ENCODE results near the gene RNU6-9.

The RNU6-9 gene

GRCh38 chr19:872266-872951, 20.9 kb upstream of the RNU6-9 start (continued):
- TF ChIP-seq IKZF3 (tag by site-specific recombination; IDR thresholded peaks at IDR 0.05) (no peak), ZNF654 (tag by site-specific recombination; IDR thresholded peaks at IDR 0.05; ENCODE audit: low read depth) (no peak), REPIN1 (tag by site-specific recombination; IDR thresholded peaks at IDR 0.05; ENCODE audit: low read depth) (no peak), ZNF416 (tag by site-specific recombination; IDR thresholded peaks at IDR 0.05) (no peak), ZNF561 (tag by site-specific recombination; IDR thresholded peaks at IDR 0.05; ENCODE audit: borderline replicate concordance) (no peak), ZSCAN18 (tag by site-specific recombination; IDR thresholded peaks at IDR 0.05) (no peak), KLF16 (tag by site-specific recombination; IDR thresholded peaks at IDR 0.05) (no peak), SP2 (tag by site-specific recombination; IDR thresholded peaks at IDR 0.05) (peak; percentile 55), GLI2 (tag by site-specific recombination; IDR thresholded peaks at IDR 0.05; ENCODE audit: borderline replicate concordance, low read depth) (no peak), ZNF211 (tag by site-specific recombination; IDR thresholded peaks at IDR 0.05; ENCODE audit: low read depth) (no peak), GFI1B (tag by site-specific recombination; IDR thresholded peaks at IDR 0.05) (no peak), ZBTB49 (tag by site-specific recombination; IDR thresholded peaks at IDR 0.05; ENCODE audit: low read depth) (no peak), KLF7 (tag by site-specific recombination; IDR thresholded peaks at IDR 0.05; ENCODE audit: borderline replicate concordance) (0 out of 2 replicates have a peak, but pooled peaks have one; percentile 19), WT1 (tag by site-specific recombination; IDR thresholded peaks at IDR 0.05) (no peak), ZNF585B (tag by site-specific recombination; IDR thresholded peaks at IDR 0.05) (no peak), KLF8 (tag by site-specific recombination; IDR thresholded peaks at IDR 0.05) (peak; percentile 41; the same call in 1 of the 2 replicates), EGR2 (tag by site-specific recombination; IDR thresholded peaks at IDR 0.05; ENCODE audit: low read depth) (0 out of 2 replicates have a peak, but pooled peaks have one; percentile 34), ZNF366 (tag by site-specific recombination; conservative IDR thresholded peaks at IDR 0.05) (no peak), ZFHX2 (tag by site-specific recombination; conservative IDR thresholded peaks at IDR 0.05) (no peak), KLF9 (tag by site-specific recombination; IDR thresholded peaks at IDR 0.05; ENCODE audit: low read depth) (peak; percentile 72), KLF17 (tag by site-specific recombination; IDR thresholded peaks at IDR 0.05) (0 out of 2 replicates have a peak, but pooled peaks have one; percentile 23), ZNF560 (tag by site-specific recombination; IDR thresholded peaks at IDR 0.05; ENCODE audit: borderline replicate concordance) (no peak), ZBTB17 (tag by site-specific recombination; IDR thresholded peaks at IDR 0.05) (no peak), ZNF837 (tag by site-specific recombination; IDR thresholded peaks at IDR 0.05) (no peak), ZEB2 (tag by site-specific recombination; IDR thresholded peaks at IDR 0.05) (no peak), ZNF449 (tag by site-specific recombination; IDR thresholded peaks at IDR 0.05) (no peak), ZNF121 (tag by site-specific recombination; IDR thresholded peaks at IDR 0.05) (no peak), ZNF16 (tag by site-specific recombination; IDR thresholded peaks at IDR 0.05; ENCODE audit: low read depth) (no peak)
- TF ChIP-seq, protein P1, sequence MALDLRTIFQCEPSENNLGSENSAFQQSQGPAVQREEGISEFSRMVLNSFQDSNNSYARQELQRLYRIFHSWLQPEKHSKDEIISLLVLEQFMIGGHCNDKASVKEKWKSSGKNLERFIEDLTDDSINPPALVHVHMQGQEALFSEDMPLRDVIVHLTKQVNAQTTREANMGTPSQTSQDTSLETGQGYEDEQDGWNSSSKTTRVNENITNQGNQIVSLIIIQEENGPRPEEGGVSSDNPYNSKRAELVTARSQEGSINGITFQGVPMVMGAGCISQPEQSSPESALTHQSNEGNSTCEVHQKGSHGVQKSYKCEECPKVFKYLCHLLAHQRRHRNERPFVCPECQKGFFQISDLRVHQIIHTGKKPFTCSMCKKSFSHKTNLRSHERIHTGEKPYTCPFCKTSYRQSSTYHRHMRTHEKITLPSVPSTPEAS (tag by site-specific recombination; IDR thresholded peaks at IDR 0.05), result no peak
- TF ChIP-seq, protein P2, sequence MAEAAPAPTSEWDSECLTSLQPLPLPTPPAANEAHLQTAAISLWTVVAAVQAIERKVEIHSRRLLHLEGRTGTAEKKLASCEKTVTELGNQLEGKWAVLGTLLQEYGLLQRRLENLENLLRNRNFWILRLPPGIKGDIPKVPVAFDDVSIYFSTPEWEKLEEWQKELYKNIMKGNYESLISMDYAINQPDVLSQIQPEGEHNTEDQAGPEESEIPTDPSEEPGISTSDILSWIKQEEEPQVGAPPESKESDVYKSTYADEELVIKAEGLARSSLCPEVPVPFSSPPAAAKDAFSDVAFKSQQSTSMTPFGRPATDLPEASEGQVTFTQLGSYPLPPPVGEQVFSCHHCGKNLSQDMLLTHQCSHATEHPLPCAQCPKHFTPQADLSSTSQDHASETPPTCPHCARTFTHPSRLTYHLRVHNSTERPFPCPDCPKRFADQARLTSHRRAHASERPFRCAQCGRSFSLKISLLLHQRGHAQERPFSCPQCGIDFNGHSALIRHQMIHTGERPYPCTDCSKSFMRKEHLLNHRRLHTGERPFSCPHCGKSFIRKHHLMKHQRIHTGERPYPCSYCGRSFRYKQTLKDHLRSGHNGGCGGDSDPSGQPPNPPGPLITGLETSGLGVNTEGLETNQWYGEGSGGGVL (tag by site-specific recombination; IDR thresholded peaks at IDR 0.05), result no peak
